Skeletal muscle cell (primary cell): ENCODE measurements around the gene ESPNL.

Experiments
- DNase-seq: peaks from one replicate; pipeline ENCODE4 v3.0.0-alpha.2; 2010; ENCODE audit warnings: low read depth
- H3K4me3 ChIP-seq: 2 replicates; pipeline ENCODE4 v1.5.1; 2011; ENCODE audit warnings: low read depth, mild to moderate bottlenecking, control low read depth, low read length, moderate library complexity

Gene ESPNL

GRCh38 chr2:238125127-238125885 is 25.2 kb downstream of the ESPNL start:
- DNase-seq, result no peak
- no peak overlapping the region for H3K4me3 ChIP-seq

- no peak for DNase-seq
- no peak overlapping the region for H3K4me3 ChIP-seq
Observed at GRCh38 chr2:238126338-238126737, 26.2 kb downstream of the ESPNL start.

- no peak for DNase-seq
Observed at GRCh38 chr2:238126775-238127164, 26.6 kb downstream of the ESPNL start.

GRCh38 chr2:238127165-238128060 is 27.3 kb downstream of the ESPNL start:
- H3K4me3 ChIP-seq, result peak overlapping the region; percentile 24
- DNase-seq, result peak; percentile 24

More at GRCh38 chr2:238126775-238127164, 26.6 kb downstream of the ESPNL start:
- no peak overlapping the region for H3K4me3 ChIP-seq

- DNase-seq, result no peak
Observed at GRCh38 chr2:238128061-238128440, 27.9 kb downstream of the ESPNL start.

GRCh38 chr2:238128534-238129001 is 28.4 kb downstream of the ESPNL start:
- H3K4me3 ChIP-seq, result no peak overlapping the region
- no peak for DNase-seq

More at GRCh38 chr2:238128061-238128440, 27.9 kb downstream of the ESPNL start:
- H3K4me3 ChIP-seq, result no peak overlapping the region

GRCh38 chr2:238129166-238130010 is 29.2 kb downstream of the ESPNL start:
- DNase-seq, result no peak
- no peak overlapping the region for H3K4me3 ChIP-seq

GRCh38 chr2:238130111-238130695 is 30.1 kb downstream of the ESPNL start:
- no peak for DNase-seq
- no peak overlapping the region for H3K4me3 ChIP-seq

GRCh38 chr2:238130696-238131628 is 30.8 kb downstream of the ESPNL start:
- DNase-seq, result no peak
- H3K4me3 ChIP-seq, result no peak overlapping the region

- DNase-seq, result no peak
- no peak overlapping the region for H3K4me3 ChIP-seq
Observed at GRCh38 chr2:238131761-238132462, 31.8 kb downstream of the ESPNL start.

- H3K4me3 ChIP-seq, result no peak overlapping the region
- DNase-seq, result no peak
Observed at GRCh38 chr2:238132463-238133450, 32.6 kb downstream of the ESPNL start.

GRCh38 chr2:238133499-238134392 is 33.6 kb downstream of the ESPNL start:
- no peak for DNase-seq
- H3K4me3 ChIP-seq, result no peak overlapping the region

GRCh38 chr2:238134393-238134785 is 34.2 kb downstream of the ESPNL start:
- H3K4me3 ChIP-seq, result no peak overlapping the region

GRCh38 chr2:238135601-238136150 is 35.5 kb downstream of the ESPNL start:
- no peak for DNase-seq
- no peak overlapping the region for H3K4me3 ChIP-seq

More at GRCh38 chr2:238134393-238134785, 34.2 kb downstream of the ESPNL start:
- DNase-seq, result no peak

GRCh38 chr2:238136820-238137537 is 36.8 kb downstream of the ESPNL start:
- H3K4me3 ChIP-seq, result no peak overlapping the region
- DNase-seq, result peak; percentile 53
